ENCODE results near the gene TNFRSF12A. TPM values are rescaled to one million over a fixed set of nuclear protein-coding genes. Genes with fewer than 3 reads are reported as not detected.

The TNFRSF12A gene
- total RNA-seq, 1 donor from 2014 or later: 0.47 TPM

DNA sequence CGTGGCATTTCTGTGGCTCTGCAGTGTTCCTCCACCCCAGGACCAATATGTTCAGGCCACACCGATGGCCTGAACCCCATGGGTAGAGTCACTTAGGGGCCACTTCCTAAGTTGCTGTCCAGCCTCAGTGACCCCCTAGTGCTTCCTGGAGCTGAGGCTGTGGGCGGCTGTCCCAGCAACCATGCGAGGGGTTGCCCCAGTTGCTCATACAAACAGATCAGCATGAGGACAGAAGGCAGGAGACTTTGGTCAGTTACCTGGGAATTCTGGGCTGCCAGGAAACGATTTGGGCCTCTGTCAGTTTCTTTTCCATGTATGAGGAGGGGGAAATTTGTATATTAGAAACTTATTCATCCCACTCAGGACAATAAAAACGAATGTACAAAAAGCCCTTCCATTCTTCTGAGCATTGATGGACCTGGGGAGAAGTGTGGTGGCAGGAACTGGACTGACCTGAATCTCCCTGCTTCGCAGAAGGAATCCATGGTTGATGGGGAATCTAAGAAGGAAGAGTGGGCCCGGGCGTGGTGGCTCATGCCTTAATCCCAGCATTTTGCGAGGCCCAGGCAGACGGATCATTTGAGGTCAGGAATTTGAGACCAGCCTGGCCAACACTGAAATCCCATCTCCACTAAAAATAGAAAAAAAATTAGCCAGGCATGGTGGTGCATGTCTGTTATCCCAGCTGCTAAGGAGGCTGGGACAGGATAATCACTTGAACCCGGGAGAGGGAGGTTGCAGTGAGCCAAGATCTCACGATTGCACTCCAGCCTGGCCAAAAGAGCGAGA lies 40.4 kb downstream of the TNFRSF12A start:
- peaks cover 7% of the 10 kb centered on the region for H3K4me1 Mint-ChIP-seq
- intact Hi-C loops (cut with micrococcal nuclease): no loop called here
- DNase-seq (no peak), ATAC-seq (ENCODE audit: low read depth) (no peak)
- no peaks in the 10 kb centered on the region for H3K27me3 Mint-ChIP-seq
- ChIA-PET POLR2A (interaction anchor here (2.5 to 2.9 kb wide), 3 partner anchors 15 to 74 kb away, joined by 17 to 31 read pairs (median 18); partner anchors contain the start of gene ZNF213), CTCF (interaction anchor here (1.0 to 3.0 kb wide), 7 partner anchors 10 to 105 kb away, joined by 4 to 61 read pairs (median 8); no protein-coding TSS in a partner anchor)
- TF ChIP-seq, protein P1, sequence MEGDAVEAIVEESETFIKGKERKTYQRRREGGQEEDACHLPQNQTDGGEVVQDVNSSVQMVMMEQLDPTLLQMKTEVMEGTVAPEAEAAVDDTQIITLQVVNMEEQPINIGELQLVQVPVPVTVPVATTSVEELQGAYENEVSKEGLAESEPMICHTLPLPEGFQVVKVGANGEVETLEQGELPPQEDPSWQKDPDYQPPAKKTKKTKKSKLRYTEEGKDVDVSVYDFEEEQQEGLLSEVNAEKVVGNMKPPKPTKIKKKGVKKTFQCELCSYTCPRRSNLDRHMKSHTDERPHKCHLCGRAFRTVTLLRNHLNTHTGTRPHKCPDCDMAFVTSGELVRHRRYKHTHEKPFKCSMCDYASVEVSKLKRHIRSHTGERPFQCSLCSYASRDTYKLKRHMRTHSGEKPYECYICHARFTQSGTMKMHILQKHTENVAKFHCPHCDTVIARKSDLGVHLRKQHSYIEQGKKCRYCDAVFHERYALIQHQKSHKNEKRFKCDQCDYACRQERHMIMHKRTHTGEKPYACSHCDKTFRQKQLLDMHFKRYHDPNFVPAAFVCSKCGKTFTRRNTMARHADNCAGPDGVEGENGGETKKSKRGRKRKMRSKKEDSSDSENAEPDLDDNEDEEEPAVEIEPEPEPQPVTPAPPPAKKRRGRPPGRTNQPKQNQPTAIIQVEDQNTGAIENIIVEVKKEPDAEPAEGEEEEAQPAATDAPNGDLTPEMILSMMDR (IDR thresholded peaks at IDR 0.05): no peak
- H3K9me3 Mint-ChIP-seq: no peaks in the 10 kb centered on the region
- H3K4me3 Mint-ChIP-seq: peak overlapping the region; percentile 83
- peaks cover 1% of the 10 kb centered on the region for H3K36me3 Mint-ChIP-seq (ENCODE audit: low read depth)
- peak overlapping the region; percentile 70 for H3K27ac Mint-ChIP-seq

DNA sequence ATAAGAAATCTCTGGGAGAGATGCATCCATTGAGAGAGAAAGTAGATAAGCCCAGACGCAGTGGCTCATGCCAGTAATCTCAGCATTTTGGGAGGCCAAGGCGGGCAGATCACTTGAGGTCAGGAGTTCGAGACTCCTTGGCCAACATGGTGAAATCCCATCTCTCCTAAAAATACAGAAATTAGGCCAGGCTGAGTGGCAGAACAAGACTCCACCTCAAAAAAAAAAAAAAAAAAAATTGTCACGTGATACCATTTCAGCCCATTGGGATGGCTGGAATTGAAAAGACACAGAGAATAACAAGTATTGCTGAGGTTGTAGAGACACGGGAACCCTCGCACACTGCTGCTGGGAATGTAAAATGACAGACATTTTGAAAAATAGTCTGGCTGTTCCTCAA lies 42.4 kb downstream of the TNFRSF12A start:
- ChIA-PET CTCF (interaction anchor here (4.2 kb wide), 1 partner anchor 67 kb away, joined by 19 read pairs; no protein-coding TSS in a partner anchor), POLR2A (no interaction called here)
- Mint-ChIP-seq H3K4me3 (no peak overlapping the region), H3K9me3 (no peaks in the 10 kb centered on the region), H3K27me3 (no peaks in the 10 kb centered on the region), H3K27ac (no peak overlapping the region), H3K4me1 (peaks cover 12% of the 10 kb centered on the region), H3K36me3 (ENCODE audit: low read depth) (peaks cover 1% of the 10 kb centered on the region)
- DNase-seq (no peak), ATAC-seq (ENCODE audit: low read depth) (no peak)
- TF ChIP-seq, protein P1 (IDR thresholded peaks at IDR 0.05): no peak
- intact Hi-C loops (cut with micrococcal nuclease): no loop called here

DNA sequence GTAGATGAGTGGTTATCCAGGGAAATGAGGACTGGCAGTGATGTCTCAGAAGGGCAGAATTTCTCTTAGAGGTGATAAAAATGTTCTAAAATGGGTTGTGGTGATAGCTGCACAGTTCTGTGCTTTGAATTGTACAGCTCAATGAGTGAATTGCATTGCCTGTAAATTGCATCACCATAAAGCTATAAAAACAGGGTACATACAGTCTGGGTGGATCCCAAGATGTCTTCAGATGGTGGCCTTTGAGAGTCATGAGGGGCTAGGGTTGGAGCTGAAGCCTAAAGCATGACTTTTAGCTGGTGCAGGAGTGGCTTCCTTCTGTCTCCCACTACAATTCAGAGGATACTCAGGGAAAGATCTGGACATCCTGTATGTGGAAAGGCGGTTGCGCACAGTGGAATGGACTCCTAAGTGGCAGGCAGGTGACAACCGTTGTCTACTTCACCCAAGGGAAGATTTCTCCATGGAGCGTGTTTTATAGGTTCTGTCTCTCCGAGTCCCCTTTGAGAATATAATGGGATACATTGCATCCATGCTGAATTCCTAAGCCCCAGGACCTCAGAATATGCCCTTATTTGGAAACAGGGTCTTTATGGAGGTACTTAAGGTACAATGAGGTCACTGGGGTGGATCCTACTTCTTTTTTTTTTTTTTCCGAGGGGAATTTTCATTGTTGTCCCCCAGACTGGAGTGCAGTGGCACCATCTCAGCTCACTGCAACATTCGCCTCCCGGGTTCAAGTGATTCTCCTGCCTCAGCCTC lies 43.6 kb downstream of the TNFRSF12A start:
- intact Hi-C loops (cut with micrococcal nuclease): no loop called here
- peaks cover 1% of the 10 kb centered on the region for H3K36me3 Mint-ChIP-seq (ENCODE audit: low read depth)
- peaks cover 16% of the 10 kb centered on the region for H3K4me1 Mint-ChIP-seq
- H3K27me3 Mint-ChIP-seq: no peaks in the 10 kb centered on the region
- H3K4me3 Mint-ChIP-seq: no peak overlapping the region
- POLR2A ChIA-PET: interaction anchor here (0.6 to 1.0 kb wide), 3 partner anchors 11 to 214 kb away, joined by 3 to 10 read pairs (median 7); no protein-coding TSS in a partner anchor
- DNase-seq: no peak
- TF ChIP-seq, protein P1 (IDR thresholded peaks at IDR 0.05): no peak
- no peaks in the 10 kb centered on the region for H3K9me3 Mint-ChIP-seq
- ATAC-seq (ENCODE audit: low read depth): no peak
- CTCF ChIA-PET: interaction anchor here (0.8 to 4.2 kb wide), 2 partner anchors 66 to 102 kb away, joined by 4 to 19 read pairs; no protein-coding TSS in a partner anchor
- H3K27ac Mint-ChIP-seq: no peak overlapping the region

DNA sequence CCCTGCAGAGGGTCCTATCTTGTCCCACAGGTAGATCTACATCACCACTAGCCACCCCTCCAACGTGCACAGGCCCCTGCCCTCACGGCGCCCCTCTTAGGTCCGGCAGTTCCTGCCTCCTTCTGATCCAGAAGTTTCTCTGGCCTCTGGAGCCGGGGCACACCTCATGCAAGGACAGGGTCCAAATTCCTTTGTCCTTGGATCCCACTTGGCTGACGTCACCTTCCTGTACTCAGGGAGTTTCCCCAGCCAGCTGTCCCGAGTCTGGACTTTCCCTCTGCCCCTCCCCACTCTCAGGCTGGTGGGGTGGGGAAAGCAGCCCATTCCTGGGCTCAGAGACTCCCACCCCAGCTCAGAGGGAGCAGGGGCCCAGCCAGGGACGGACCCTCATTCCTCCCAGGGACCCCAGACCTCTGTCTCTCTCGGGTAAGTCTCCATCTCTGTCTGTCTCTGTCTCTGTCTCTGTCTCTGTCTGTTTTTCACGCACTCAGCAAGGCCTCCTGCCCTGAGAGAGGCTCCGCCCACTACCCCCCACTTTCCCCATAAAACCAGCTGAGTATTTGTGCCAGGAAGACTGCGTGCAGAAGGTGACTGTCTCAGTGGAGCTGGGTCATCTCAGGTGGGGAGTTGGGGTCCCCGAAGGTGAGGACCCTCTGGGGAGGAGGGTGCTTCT lies 45.0 kb downstream of the TNFRSF12A start, which contains the start of gene IL32:
Gene IL32, plus strand, starts transcription at position 572 of the 673 bp plus-strand sequence. CDS start 172 bp downstream, outside the sequence.
- H3K27me3 Mint-ChIP-seq: no peaks in the 10 kb centered on the region
- CTCF ChIA-PET: interaction anchor here (4.2 kb wide), 1 partner anchor 65 kb away, joined by 19 read pairs; no protein-coding TSS in a partner anchor
- no peak within 1 kb of the TSS for H3K4me3 Mint-ChIP-seq
- H3K27ac Mint-ChIP-seq: no peak within 1 kb of the TSS
- intact Hi-C loops (cut with micrococcal nuclease): no loop called here
- H3K4me1 Mint-ChIP-seq: peaks cover 9% of the 10 kb centered on the region
- POLR2A ChIA-PET: no interaction called here
- no peaks in the 10 kb centered on the region for H3K36me3 Mint-ChIP-seq (ENCODE audit: low read depth)
- DNase-seq (no peak), ATAC-seq (ENCODE audit: low read depth) (no peak)
- no peaks in the 10 kb centered on the region for H3K9me3 Mint-ChIP-seq
- TF ChIP-seq, protein P1 (IDR thresholded peaks at IDR 0.05): no peak

All from activated B cell treated with CpG ODN at 0.5 μM for 24 hours (primary cell).